Heart right ventricle (tissue), 16 donors: ENCODE results near the gene PCK1. TPM values are rescaled to one million over a fixed set of nuclear protein-coding genes. Genes with fewer than 3 reads are reported as not detected.

Source experiments
- ATAC-seq, 8 donors: fragments of 200-7000 bp; cut with Tn5 transposase; one replicate each; pipeline ENCODE4 v1.9.1; 2020; ENCODE audit warnings: mild to moderate bottlenecking in 8 of 8, moderate library complexity in 8 of 8, moderate number of reproducible peaks in 1 of 8
- DNase-seq, 2 donors: peaks; one replicate each; pipeline ENCODE4 v3.0.0-alpha.2; 2020
- H3K27ac ChIP-seq, 10 donors: fragments of 200-600 bp; sonication (generic) in 2 of 10; one replicate each; pipeline versions ENCODE4 v1.5.0 to v1.8.0; 2020 to 2022; ENCODE audit warnings: mild to moderate bottlenecking in 3 of 10
- H3K27me3 ChIP-seq, 7 donors: fragments of 200-600 bp; one replicate each; pipeline ENCODE4 v1.8.0; 2021 to 2022; ENCODE audit warnings: mild to moderate bottlenecking in 2 of 7
- H3K36me3 ChIP-seq, 9 donors: fragments of 200-600 bp; sonication (generic) in 1 of 9; one replicate each; pipeline versions ENCODE4 v1.5.0 to v1.8.0; 2020 to 2022; ENCODE audit warnings: mild to moderate bottlenecking in 2 of 9
- H3K4me1 ChIP-seq, 9 donors: fragments of 200-600 bp; sonication (generic) in 1 of 9; one replicate each; pipeline versions ENCODE4 v1.5.0 to v1.8.0; 2020 to 2022; ENCODE audit warnings: mild to moderate bottlenecking in 4 of 9
- H3K4me3 ChIP-seq, 10 donors: fragments of 200-600 bp; sonication (generic) in 2 of 10; one replicate each; pipeline versions ENCODE4 v1.5.0 to v1.8.0; 2020 to 2022; ENCODE audit warnings: mild to moderate bottlenecking in 7 of 10, moderate library complexity in 2 of 10
- H3K9me3 ChIP-seq, 11 donors: fragments of 200-600 bp in 10 of 11; sonication (generic) in 2 of 11; one replicate each; pipeline versions ENCODE4 v1.5.0 to v1.8.0; 2013 to 2022; ENCODE audit warnings: mild to moderate bottlenecking in 2 of 11, control low read depth in 1 of 11, moderate library complexity in 1 of 11
- CTCF ChIP-seq, 9 donors: fragments of 200-600 bp; sonication (generic) in 2 of 9; IDR thresholded peaks; one replicate each; pipeline versions ENCODE4 v1.5.0 to v1.8.0; 2021 to 2022; ENCODE audit warnings: antibody characterized with exemption in 9 of 9, mild to moderate bottlenecking in 5 of 9, moderate library complexity in 1 of 9
- WGBS, 2 donors: extraction: QIAGEN DNeasy Blood & Tissue Kit; methylation state at CpG; one replicate each; pipeline ENCODE4 v1.1.7; 2013; ENCODE audit warnings: inconsistent platforms in 1 of 2; 5-methylcytosine and 5-hydroxymethylcytosine counted together
- intact Hi-C, 10 donors: fragments of 100-400 bp; cut with DNase I; formaldehyde crosslinking; loops; one replicate each; pipeline versions ENCODE4 v1.11.1 to v1.14.2; 2022
- polyA plus RNA-seq, 2 donors: library from polyadenylated mRNA; stranded (reverse); fragments of 200-250 nt; gene quantifications; one replicate each; pipeline ENCODE4 v1.2.3, GENCODE V29; 2013
- total RNA-seq, 10 donors: library from RNA; stranded (reverse); fragmentation: NEBNext Ultra II Directional in 3 of 10; extraction: Animal tissue kit (Norgen Biotek cat#: 25700) in 3 of 10; gene quantifications; one replicate each; pipeline versions ENCODE4 v1.2.1 to v1.2.4, GENCODE V29; 2021 to 2023
- donor health status: Arrhythmogenic right ventricular cardiomyopathy.
- donor health status: ischemic (EF 13 %, LVEDD 7.1; RV severe dilation, severe dysfunction).
- donor health status: healthy with polysubstance abuse.
- donor health status: DM: no; HTN: yes; CAD: no.
- donor health status: DM: no; HTN: no; CAD: no.
- donor health status: ischemic (EF 25% LVEDD 6.9; RV normal size, moderate dysfunction).
- donor health status: ischemic (EF 25% LVEDD 5.7; RV mildly dilated, moderate dysfunction).
- donor health status: healthy.
- donor health status: DM: yes; HTN: yes; CAD: no.
- donor health status: Ischemic cardiomyopathy.
- donor health status: ischemic (EF 35%, LVEDD 5.7; RV mildly dilated, moderate dysfunction).
- donor health status: nonischemic (EF 11% LVEDD 7.7; RV severe dilation, severe dysfunction).
- donor health status: DM: yes; HTN: yes; CAD: no.
- donor health status: PGD.
- donor health status: ischemic (EF 29% LVEDD 5.4; RV normal size, mild dysfunction).
- donor health status: nonischemic (EF 23%, LVEDD 6.1; RV moderate dilation, normal function).

PCK1 gene
- total and polyA plus RNA-seq, 12 donors: 0.15 to 8.5 (median 0.72) TPM; not detected in 2

- Histone ChIP-seq H3K27me3 (peaks cover 0 to 65% (median 31%) of the 10 kb centered on the region in 7 donors), H3K4me1 (peaks cover 0 to under 1% (median 0%) of the 10 kb centered on the region in 9 donors), H3K4me3 (no peak overlapping the region), H3K36me3 (no peaks in the 10 kb centered on the region), H3K27ac (no peak overlapping the region), H3K9me3 (no peaks in the 10 kb centered on the region)
- DNase-seq (no peak), ATAC-seq (no peak)
- no peak for TF ChIP-seq CTCF (IDR thresholded peaks at IDR 0.05)
- intact Hi-C loops: no loop called here
- WGBS, 2 donors: 68 to 71% methylated on average over 11 of the region's 11 CpGs
Observed at GRCh38 chr20:57555457-57556184, 5.3 kb upstream of the PCK1 start.

GRCh38 chr20:57556980-57557274 is 4.0 kb upstream of the PCK1 start:
- ATAC-seq: no peak
- Histone ChIP-seq H3K9me3 (no peaks in the 10 kb centered on the region), H3K27me3 (peaks cover 0 to 61% (median 31%) of the 10 kb centered on the region in 7 donors)

GRCh38 chr20:57557926-57558613 is 2.8 kb upstream of the PCK1 start:
- peaks cover 0 to 5% (median 0%) of the 10 kb centered on the region in 9 donors for H3K4me1 ChIP-seq
- H3K27ac ChIP-seq: no peak overlapping the region
- H3K9me3 ChIP-seq: no peaks in the 10 kb centered on the region
- intact Hi-C loops: no loop called here
- H3K36me3 ChIP-seq: no peaks in the 10 kb centered on the region
- no peak for DNase-seq
- TF ChIP-seq CTCF (IDR thresholded peaks at IDR 0.05): no peak
- WGBS, 2 donors: 71 to 84% methylated on average over 9 of the region's 9 CpGs
- no peak for ATAC-seq
- H3K4me3 ChIP-seq: no peak overlapping the region
- peaks cover 0 to 57% (median 31%) of the 10 kb centered on the region in 7 donors for H3K27me3 ChIP-seq

More at GRCh38 chr20:57556980-57557274, 4.0 kb upstream of the PCK1 start:
- H3K36me3 ChIP-seq: no peaks in the 10 kb centered on the region
- DNase-seq: no peak
- 78 to 85% methylated on average over 3 of the region's 3 CpGs for WGBS, 2 donors
- H3K27ac ChIP-seq: no peak overlapping the region
- intact Hi-C loops: no loop called here
- H3K4me3 ChIP-seq: no peak overlapping the region
- peaks cover 0 to 5% (median 0%) of the 10 kb centered on the region in 9 donors for H3K4me1 ChIP-seq
- TF ChIP-seq CTCF (IDR thresholded peaks at IDR 0.05): no peak

- Histone ChIP-seq H3K36me3 (no peaks in the 10 kb centered on the region), H3K4me1 (peaks cover 0 to 5% (median 0%) of the 10 kb centered on the region in 9 donors), H3K9me3 (no peaks in the 10 kb centered on the region), H3K27ac (no peak overlapping the region), H3K4me3 (no peak overlapping the region), H3K27me3 (peaks cover 0 to 57% (median 31%) of the 10 kb centered on the region in 7 donors)
- DNase-seq: no peak
- no peak for ATAC-seq
- intact Hi-C loops: no loop called here
- 68 to 73% methylated on average over 15 of the region's 15 CpGs for WGBS, 2 donors
- no peak for TF ChIP-seq CTCF (IDR thresholded peaks at IDR 0.05)
Observed at GRCh38 chr20:57558614-57559288, 2.2 kb upstream of the PCK1 start.
